ENCODE data around the gene ZNF502. TPM values are rescaled to one million over a fixed set of nuclear protein-coding genes. Genes with fewer than 3 reads are reported as not detected.

Gene ZNF502
- total and polyA plus RNA-seq, 11 donors, result 1.9 to 4.8 (median 3.4) TPM

GRCh38 chr3:44685128-44685800 is 27.2 kb upstream of the ZNF502 start:
- peaks cover 0 to 32% (median 2%) of the 10 kb centered on the region in 12 donors for H3K9me3 ChIP-seq
- intact Hi-C loops (cut with DNase I), result no loop called here
- peak overlapping the region in 8 of 12 donors; percentile 9 to 66 (median 38) for H3K27ac ChIP-seq
- H3K4me1 ChIP-seq, result peaks cover 0 to 12% (median 5%) of the 10 kb centered on the region in 12 donors
- H3K27me3 ChIP-seq, result peaks cover 0 to 16% (median 4%) of the 10 kb centered on the region in 9 donors
- ATAC-seq, result peak; percentile 73 to 98 (median 94)
- DNase-seq, result peak; percentile 73 to 88 (median 85)
- H3K4me3 ChIP-seq, result peak overlapping the region; percentile 62 to 93 (median 74)
- peaks cover 0 to 3% (median 0%) of the 10 kb centered on the region in 9 donors for H3K36me3 ChIP-seq
- 1 to 3% (median 1%) methylated on average over 31 to 48 of the region's 48 CpGs for WGBS, 4 donors
- no peak for TF ChIP-seq CTCF (IDR thresholded peaks at IDR 0.05)
- peak in 1 of 2 donors; percentile 38 for TF ChIP-seq POLR2A (IDR thresholded peaks at IDR 0.05)

- DNase-seq (no peak), ATAC-seq (no peak)
- Histone ChIP-seq H3K9me3 (peaks cover 0 to 24% (median 2%) of the 10 kb centered on the region in 12 donors), H3K4me3 (no peak overlapping the region), H3K36me3 (peaks cover 0 to 3% (median 0%) of the 10 kb centered on the region in 9 donors), H3K27ac (no peak overlapping the region), H3K27me3 (peaks cover 0 to 23% (median 4%) of the 10 kb centered on the region in 9 donors), H3K4me1 (peaks cover 0 to 12% (median 5%) of the 10 kb centered on the region in 12 donors)
- no peak for TF ChIP-seq CTCF (IDR thresholded peaks at IDR 0.05)
- TF ChIP-seq POLR2A (IDR thresholded peaks at IDR 0.05), result no peak
- intact Hi-C loops (cut with DNase I), result no loop called here
- WGBS, 4 donors, result 41 to 58% (median 50%) methylated on average over 1 of the region's 1 CpG
Measured at GRCh38 chr3:44687898-44688297, 24.6 kb upstream of the ZNF502 start.

- 96 to 98% (median 98%) methylated on average over 10 of the region's 10 CpGs for whole genome bisulfite sequencing, 4 donors
- Histone ChIP-seq H3K9me3 (peaks cover 10 to 100% (median 97%) of the 10 kb centered on the region in 12 donors), H3K36me3 (peaks cover 9 to 81% (median 24%) of the 10 kb centered on the region in 9 donors), H3K4me3 (no peak overlapping the region), H3K4me1 (no peaks in the 10 kb centered on the region), H3K27ac (no peak overlapping the region), H3K27me3 (no peaks in the 10 kb centered on the region)
- no peak for DNase-seq
- ATAC-seq, result no peak
- intact Hi-C loops (cut with DNase I), result no loop called here
- TF ChIP-seq POLR2A (IDR thresholded peaks at IDR 0.05), result no peak
- no peak for TF ChIP-seq CTCF (IDR thresholded peaks at IDR 0.05)
Measured at GRCh38 chr3:44721231-44722102, 9.0 kb downstream of the ZNF502 start.

- H3K4me1 ChIP-seq, result no peaks in the 10 kb centered on the region
- H3K27me3 ChIP-seq, result no peaks in the 10 kb centered on the region
- ATAC-seq (no peak), DNase-seq (no peak)
- peaks cover 10 to 100% (median 97%) of the 10 kb centered on the region in 12 donors for H3K9me3 ChIP-seq
- peaks cover 9 to 75% (median 24%) of the 10 kb centered on the region in 9 donors for H3K36me3 ChIP-seq
- H3K4me3 ChIP-seq, result no peak overlapping the region
- 97 to 100% (median 100%) methylated on average over 1 of the region's 1 CpG for WGBS, 4 donors
- no peak overlapping the region for H3K27ac ChIP-seq
- intact Hi-C loops (cut with DNase I), result no loop called here
- TF ChIP-seq CTCF (IDR thresholded peaks at IDR 0.05), result no peak
- no peak for TF ChIP-seq POLR2A (IDR thresholded peaks at IDR 0.05)
Measured at GRCh38 chr3:44722103-44722401, 9.6 kb downstream of the ZNF502 start.
